ENCODE data around the gene FMNL2.

The FMNL2 gene

GRCh38 chr2:152426801-152427200 is 91.8 kb downstream of the FMNL2 start:
- DNase-seq (ENCODE audit: low spot score): no peak

- DNase-seq (ENCODE audit: low spot score): no peak
Observed at GRCh38 chr2:152427902-152428301, 92.9 kb downstream of the FMNL2 start.

- DNase-seq (ENCODE audit: low spot score): no peak
Observed at GRCh38 chr2:152428800-152429582, 94.0 kb downstream of the FMNL2 start.

- DNase-seq (ENCODE audit: low spot score): no peak
Observed at GRCh38 chr2:152430876-152431275, 95.9 kb downstream of the FMNL2 start.

- no peak for DNase-seq (ENCODE audit: low spot score)
Observed at GRCh38 chr2:152431370-152432098, 96.6 kb downstream of the FMNL2 start.

GRCh38 chr2:152432206-152432653 is 97.3 kb downstream of the FMNL2 start:
- no peak for DNase-seq (ENCODE audit: low spot score)

GRCh38 chr2:152432765-152433164 is 97.8 kb downstream of the FMNL2 start:
- no peak for DNase-seq (ENCODE audit: low spot score)

GRCh38 chr2:152433289-152433688 is 98.3 kb downstream of the FMNL2 start:
- DNase-seq (ENCODE audit: low spot score): no peak

- no peak for DNase-seq (ENCODE audit: low spot score)
Observed at GRCh38 chr2:152433791-152434190, 98.8 kb downstream of the FMNL2 start.

GRCh38 chr2:152434395-152435182 is 99.6 kb downstream of the FMNL2 start:
- DNase-seq (ENCODE audit: low spot score): no peak

GRCh38 chr2:152436148-152436547 is 101.2 kb downstream of the FMNL2 start:
- DNase-seq (ENCODE audit: low spot score): no peak

GRCh38 chr2:152437276-152438108 is 102.5 kb downstream of the FMNL2 start:
- no peak for DNase-seq (ENCODE audit: low spot score)

GRCh38 chr2:152440049-152440448 is 105.1 kb downstream of the FMNL2 start:
- DNase-seq (ENCODE audit: low spot score): no peak

- DNase-seq (ENCODE audit: low spot score): no peak
Observed at GRCh38 chr2:152440460-152440859, 105.5 kb downstream of the FMNL2 start.

GRCh38 chr2:152441961-152442360 is 107.0 kb downstream of the FMNL2 start:
- DNase-seq (ENCODE audit: low spot score): no peak

- DNase-seq (ENCODE audit: low spot score): no peak
Observed at GRCh38 chr2:152443771-152444170, 108.8 kb downstream of the FMNL2 start.

- DNase-seq (ENCODE audit: low spot score): no peak
Observed at GRCh38 chr2:152444448-152444847, 109.5 kb downstream of the FMNL2 start.

GRCh38 chr2:152445375-152445774 is 110.4 kb downstream of the FMNL2 start:
- DNase-seq (ENCODE audit: low spot score): no peak

- DNase-seq (ENCODE audit: low spot score): no peak
Observed at GRCh38 chr2:152445791-152446201, 110.8 kb downstream of the FMNL2 start.

- no peak for DNase-seq (ENCODE audit: low spot score)
Observed at GRCh38 chr2:152446213-152446612, 111.2 kb downstream of the FMNL2 start.

- DNase-seq (ENCODE audit: low spot score): no peak
Observed at GRCh38 chr2:152447897-152448296, 112.9 kb downstream of the FMNL2 start.

GRCh38 chr2:152448606-152449005 is 113.6 kb downstream of the FMNL2 start:
- no peak for DNase-seq (ENCODE audit: low spot score)

Measured in HuH-7 (cell line).